Measurements from ENCODE around the gene TARS1. TPM values are rescaled to one million over a fixed set of nuclear protein-coding genes. Genes with fewer than 3 reads are reported as not detected.

Gene TARS1
- total RNA-seq, 1 donor from 2014 or later = 254 TPM

- Mint-ChIP-seq H3K4me3 (ENCODE audit: unreplicated experiment) (no peak overlapping the region), H3K27me3 (ENCODE audit: low read depth) (no peaks in the 10 kb centered on the region), H3K27ac (ENCODE audit: unreplicated experiment) (no peak overlapping the region), H3K4me1 (ENCODE audit: low read depth) (peaks cover 8% of the 10 kb centered on the region), H3K9me3 (ENCODE audit: low read depth) (no peaks in the 10 kb centered on the region), H3K36me3 (ENCODE audit: low read depth) (no peaks in the 10 kb centered on the region)
- TF ChIP-seq CTCF (IDR thresholded peaks at IDR 0.05) = no peak
- no peak for DNase-seq (ENCODE audit: low spot score)
Measured at GRCh38 chr5:33491941-33492340, 51.2 kb downstream of the TARS1 start.

DNA sequence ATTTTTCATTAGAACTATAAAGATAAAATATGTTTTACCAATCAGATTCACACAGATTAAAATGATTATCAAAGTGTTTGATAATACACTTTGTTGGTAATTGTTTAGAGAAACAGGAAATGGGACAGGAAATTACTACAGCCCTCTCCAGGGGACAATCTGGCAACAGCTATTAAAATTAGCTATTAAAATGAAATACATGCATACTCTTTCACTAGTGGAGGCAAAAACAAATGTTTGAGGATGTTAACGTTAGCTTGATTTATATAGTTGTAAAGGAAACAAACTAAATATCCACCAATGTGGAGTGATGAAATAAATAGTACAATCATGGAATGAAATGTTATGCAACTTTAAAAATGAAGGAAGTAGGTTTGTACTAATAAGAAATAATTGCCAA is 53.7 kb downstream of the TARS1 start:
- H3K9me3 Mint-ChIP-seq (ENCODE audit: low read depth) = no peaks in the 10 kb centered on the region
- H3K27ac Mint-ChIP-seq (ENCODE audit: unreplicated experiment) = no peak overlapping the region
- no peak overlapping the region for H3K4me3 Mint-ChIP-seq (ENCODE audit: unreplicated experiment)
- no peak for TF ChIP-seq CTCF (IDR thresholded peaks at IDR 0.05)
- no peak for DNase-seq (ENCODE audit: low spot score)
- H3K4me1 Mint-ChIP-seq (ENCODE audit: low read depth) = peaks cover 8% of the 10 kb centered on the region
- no peaks in the 10 kb centered on the region for H3K36me3 Mint-ChIP-seq (ENCODE audit: low read depth)
- no peaks in the 10 kb centered on the region for H3K27me3 Mint-ChIP-seq (ENCODE audit: low read depth)

- H3K27me3 Mint-ChIP-seq (ENCODE audit: low read depth) = no peaks in the 10 kb centered on the region
- no peaks in the 10 kb centered on the region for H3K9me3 Mint-ChIP-seq (ENCODE audit: low read depth)
- no peak overlapping the region for H3K4me3 Mint-ChIP-seq (ENCODE audit: unreplicated experiment)
- H3K36me3 Mint-ChIP-seq (ENCODE audit: low read depth) = no peaks in the 10 kb centered on the region
- TF ChIP-seq CTCF (IDR thresholded peaks at IDR 0.05) = no peak
- DNase-seq (ENCODE audit: low spot score) = no peak
- H3K4me1 Mint-ChIP-seq (ENCODE audit: low read depth) = no peaks in the 10 kb centered on the region
- no peak overlapping the region for H3K27ac Mint-ChIP-seq (ENCODE audit: unreplicated experiment)
Measured at GRCh38 chr5:33501260-33501659, 60.5 kb downstream of the TARS1 start.

GRCh38 chr5:33501899-33502298 is 61.1 kb downstream of the TARS1 start:
- Mint-ChIP-seq H3K4me3 (ENCODE audit: unreplicated experiment) (no peak overlapping the region), H3K36me3 (ENCODE audit: low read depth) (no peaks in the 10 kb centered on the region), H3K27ac (ENCODE audit: unreplicated experiment) (no peak overlapping the region), H3K9me3 (ENCODE audit: low read depth) (no peaks in the 10 kb centered on the region), H3K4me1 (ENCODE audit: low read depth) (no peaks in the 10 kb centered on the region), H3K27me3 (ENCODE audit: low read depth) (no peaks in the 10 kb centered on the region)
- no peak for DNase-seq (ENCODE audit: low spot score)
- no peak for TF ChIP-seq CTCF (IDR thresholded peaks at IDR 0.05)

- peaks cover 7% of the 10 kb centered on the region for H3K4me1 Mint-ChIP-seq (ENCODE audit: low read depth)
- H3K27me3 Mint-ChIP-seq (ENCODE audit: low read depth) = no peaks in the 10 kb centered on the region
- no peak overlapping the region for H3K4me3 Mint-ChIP-seq (ENCODE audit: unreplicated experiment)
- no peaks in the 10 kb centered on the region for H3K9me3 Mint-ChIP-seq (ENCODE audit: low read depth)
- H3K36me3 Mint-ChIP-seq (ENCODE audit: low read depth) = no peaks in the 10 kb centered on the region
- no peak overlapping the region for H3K27ac Mint-ChIP-seq (ENCODE audit: unreplicated experiment)
- no peak for DNase-seq (ENCODE audit: low spot score)
- no peak for TF ChIP-seq CTCF (IDR thresholded peaks at IDR 0.05)
Measured at GRCh38 chr5:33504570-33504969, 63.8 kb downstream of the TARS1 start.

All from chondrocyte (in vitro differentiated cells).